H9 (cell line): Measurements from ENCODE around the gene TMEM131. TPM values are rescaled to one million over a fixed set of nuclear protein-coding genes. Genes with fewer than 3 reads are reported as not detected.

Experiments
- DNase-seq: peaks from one replicate; pipeline ENCODE4 v3.0.0-alpha.2; 2017
- H2AFZ ChIP-seq: one replicate; pipeline ENCODE4 v1.6.1; 2013; ENCODE audit warnings: mild to moderate bottlenecking, low read length, control low read depth, moderate library complexity
- H2AK5ac ChIP-seq: 2 replicates; pipeline ENCODE4 v1.6.1; 2013; ENCODE audit warnings: low read length, control low read depth, mixed read lengths; ENCODE audit not compliant: insufficient read length
- H2BK120ac ChIP-seq: one replicate; pipeline ENCODE4 v1.6.1; 2013; ENCODE audit warnings: low read depth, mild to moderate bottlenecking, low read length, control low read depth, inconsistent platforms; ENCODE audit not compliant: poor library complexity, severe bottlenecking
- H2BK12ac ChIP-seq: 2 replicates; pipeline ENCODE4 v1.6.1; 2013; ENCODE audit warnings: low read length, control low read depth, mixed read lengths, low read depth; ENCODE audit not compliant: insufficient read length
- H2BK15ac ChIP-seq: 2 replicates; pipeline ENCODE4 v1.6.1; 2013; ENCODE audit warnings: low read depth, low read length, control low read depth
- H2BK20ac ChIP-seq: one replicate; pipeline ENCODE4 v1.6.1; 2013; ENCODE audit warnings: low read depth, mild to moderate bottlenecking, low read length, control low read depth, inconsistent platforms; ENCODE audit not compliant: poor library complexity, severe bottlenecking
- H2BK5ac ChIP-seq: 2 replicates; pipeline ENCODE4 v1.6.1; 2013; ENCODE audit warnings: low read length, control low read depth, mixed read lengths; ENCODE audit not compliant: insufficient read length
- H3K14ac ChIP-seq: 2 replicates; pipeline ENCODE4 v1.6.1; 2013; ENCODE audit warnings: low read length, control low read depth; ENCODE audit not compliant: insufficient read depth
- H3K18ac ChIP-seq: 2 replicates; pipeline ENCODE4 v1.6.1; 2013; ENCODE audit warnings: low read depth, mild to moderate bottlenecking, mixed read lengths, low read length, control low read depth; ENCODE audit not compliant: insufficient read length
- H3K23ac ChIP-seq: 2 replicates; pipeline ENCODE4 v1.6.1; 2013; ENCODE audit warnings: low read length, control low read depth, mixed read lengths, low read depth; ENCODE audit not compliant: insufficient read length
- H3K23me2 ChIP-seq: 2 replicates; pipeline ENCODE4 v1.6.1; 2013; ENCODE audit warnings: low read depth, mild to moderate bottlenecking, mixed read lengths, low read length, control low read depth; ENCODE audit not compliant: insufficient read length, poor library complexity, severe bottlenecking
- H3K27ac ChIP-seq: 2 replicates; pipeline ENCODE4 v1.5.1; 2013; ENCODE audit warnings: low read length, control low read depth, mixed read lengths, low read depth; ENCODE audit not compliant: insufficient read length
- H3K27me3 ChIP-seq: 2 replicates; pipeline ENCODE4 v1.6.1; 2013; ENCODE audit warnings: low read length, control low read depth, inconsistent platforms; ENCODE audit not compliant: insufficient read depth
- H3K4ac ChIP-seq: 2 replicates; pipeline ENCODE4 v1.6.1; 2013; ENCODE audit warnings: low read depth, mild to moderate bottlenecking, control low read depth, inconsistent platforms, low read length, moderate library complexity
- H3K4me1 ChIP-seq: 2 replicates; pipeline ENCODE4 v1.6.1; 2013; ENCODE audit warnings: low read length, control low read depth, inconsistent platforms; ENCODE audit not compliant: insufficient read depth
- H3K4me2 ChIP-seq: 2 replicates; pipeline ENCODE4 v1.6.1; 2013; ENCODE audit warnings: low read length, control low read depth, mixed read lengths; ENCODE audit not compliant: insufficient read length, insufficient read depth
- H3K56ac ChIP-seq: 2 replicates; pipeline ENCODE4 v1.6.1; 2013; ENCODE audit warnings: low read depth, mild to moderate bottlenecking, mixed read lengths, low read length, control low read depth; ENCODE audit not compliant: insufficient read length
- H3K79me1 ChIP-seq: 2 replicates; pipeline ENCODE4 v1.6.1; 2013; ENCODE audit warnings: low read depth, mild to moderate bottlenecking, moderate library complexity, low read length, control low read depth, inconsistent platforms; ENCODE audit not compliant: insufficient read depth, poor library complexity, severe bottlenecking
- H3K79me2 ChIP-seq: 2 replicates; pipeline ENCODE4 v1.6.1; 2013; ENCODE audit warnings: low read length, control low read depth, inconsistent platforms; ENCODE audit not compliant: insufficient read depth
- H3K9ac ChIP-seq: 2 replicates; pipeline ENCODE4 v1.6.1; 2013; ENCODE audit warnings: low read length, control low read depth, mixed read lengths; ENCODE audit not compliant: insufficient read length; ENCODE audit errors: extremely low read depth
- H3K9me3 ChIP-seq: one replicate; pipeline ENCODE4 v1.6.1; 2013; ENCODE audit warnings: low read depth, low read length, inconsistent platforms; ENCODE audit not compliant: control insufficient read depth
- H3T11ph ChIP-seq: one replicate; pipeline ENCODE4 v1.6.1; 2013; ENCODE audit warnings: mild to moderate bottlenecking, low read length, control low read depth, inconsistent platforms
- H4K20me1 ChIP-seq: one replicate; pipeline ENCODE4 v1.6.1; 2013; ENCODE audit not compliant: control insufficient read depth, insufficient read length, insufficient read depth
- H4K5ac ChIP-seq: 2 replicates; pipeline ENCODE4 v1.6.1; 2013; ENCODE audit warnings: low read depth, mild to moderate bottlenecking, mixed read lengths, low read length, control low read depth; ENCODE audit not compliant: insufficient read length
- H4K8ac ChIP-seq: replicated peaks from 2 replicates; pipeline ENCODE4 v1.6.1; 2013; ENCODE audit warnings: low read length, control low read depth, mixed read lengths, low read depth; ENCODE audit not compliant: insufficient read length
- H4K91ac ChIP-seq: 2 replicates; pipeline ENCODE4 v1.6.1; 2013; ENCODE audit warnings: low read depth, mild to moderate bottlenecking, moderate library complexity, mixed read lengths, low read length, control low read depth; ENCODE audit not compliant: insufficient read length
- H3K27ac Mint-ChIP-seq, 3 experiments: 2 replicates in 2 of 3; 3 replicates in 1 of 3; pipeline ENCODE4 v1.8.0; 2020 to 2021; ENCODE audit warnings: mixed read lengths in 3 of 3, mild to moderate bottlenecking in 1 of 3, moderate library complexity in 1 of 3
- H3K27me3 Mint-ChIP-seq: 2 replicates; pipeline ENCODE4 v1.8.0; 2021; ENCODE audit warnings: low read depth, mild to moderate bottlenecking, moderate library complexity, mixed read lengths
- H3K36me3 Mint-ChIP-seq, 3 experiments: 2 replicates in 2 of 3; 3 replicates in 1 of 3; pipeline ENCODE4 v1.8.0; 2020 to 2021; ENCODE audit warnings: low read depth in 3 of 3, mixed read lengths in 3 of 3; ENCODE audit not compliant: insufficient read depth in 1 of 3
- H3K4me1 Mint-ChIP-seq, 2 experiments: 2 replicates each; pipeline ENCODE4 v1.8.0; 2020; ENCODE audit warnings: mixed read lengths in 2 of 2
- H3K4me3 Mint-ChIP-seq, 2 experiments: 2 replicates in 1 of 2; 3 replicates in 1 of 2; pipeline ENCODE4 v1.8.0; 2020 to 2021; ENCODE audit warnings: mild to moderate bottlenecking in 2 of 2, mixed read lengths in 2 of 2, moderate library complexity in 1 of 2
- H3K9me3 Mint-ChIP-seq, 2 experiments: 2 replicates in 1 of 2; 3 replicates in 1 of 2; pipeline ENCODE4 v1.8.0; 2020; ENCODE audit warnings: mild to moderate bottlenecking in 2 of 2, mixed read lengths in 2 of 2, moderate library complexity in 1 of 2
- CTCF ChIP-seq: fragments of 200-600 bp; sonication (generic); conservative IDR thresholded peaks from 3 replicates; pipeline ENCODE4 v1.8.0; 2021; ENCODE audit warnings: antibody characterized with exemption, mild to moderate bottlenecking
- WGBS: extraction: QIAGEN DNeasy Blood & Tissue Kit; methylation state at CpG from one replicate; pipeline ENCODE4 v1.1.7; 2013; ENCODE audit warnings: missing lambda C conversion rate, low lambda C conversion rate, mixed read lengths; ENCODE audit not compliant: insufficient read length; ENCODE audit errors: extremely low coverage; 5-methylcytosine and 5-hydroxymethylcytosine counted together
- total RNA-seq: library from RNA; stranded (reverse); gene quantifications from 2 replicates; pipeline ENCODE4 v1.2.1, GENCODE V29; 2021

The TMEM131 gene
- total RNA-seq, 1 experiment from 2014 or later: 20.9 TPM

- Histone ChIP-seq H3K56ac (no peak overlapping the region), H3K9me3 (no peaks in the 10 kb centered on the region), H2BK20ac (no peak overlapping the region), H3K18ac (no peak overlapping the region), H3K14ac (no peak overlapping the region), H3K4me2 (no peak overlapping the region), H3K9ac (no peak overlapping the region), H2BK120ac (no peak overlapping the region), H3K79me2 (no peaks in the 10 kb centered on the region), H3K4ac (no peak overlapping the region), H3K4me1 (no peaks in the 10 kb centered on the region), H3K79me1 (no peaks in the 10 kb centered on the region), H3K27ac (no peak overlapping the region), H3T11ph (no peak overlapping the region), H2AFZ (no peak overlapping the region), H2BK12ac (no peak overlapping the region), H4K8ac (no peak overlapping the region), H3K23me2 (no peaks in the 10 kb centered on the region), H3K27me3 (no peaks in the 10 kb centered on the region; the same call in 1 of the 2 replicates), H4K91ac (no peak overlapping the region), H2BK5ac (no peak overlapping the region), H4K5ac (no peak overlapping the region), H3K23ac (no peak overlapping the region), H2AK5ac (no peak overlapping the region), H4K20me1 (no peaks in the 10 kb centered on the region), H2BK15ac (no peak overlapping the region)
- WGBS: no CpG with 5 or more reads among the region's 4 CpGs
- H3K4me3 Mint-ChIP-seq: no peak overlapping the region
- no peaks in the 10 kb centered on the region for H3K9me3 Mint-ChIP-seq
- TF ChIP-seq CTCF: no peak
- H3K4me1 Mint-ChIP-seq: peaks cover 0 to under 1% of the 10 kb centered on the region in 2 experiments; a peak in 1 of 4 replicates
- no peak overlapping the region for H3K27ac Mint-ChIP-seq
- peaks cover 0 to 6% (median 0%) of the 10 kb centered on the region in 3 experiments; a peak in 1 of 7 replicates for H3K36me3 Mint-ChIP-seq
- H3K27me3 Mint-ChIP-seq: no peaks in the 10 kb centered on the region
- no peak for DNase-seq
Observed at GRCh38 chr2:97911206-97911921, 84.4 kb downstream of the TMEM131 start.
